ENCODE results near the gene ECI2.

ECI2 gene

DNA sequence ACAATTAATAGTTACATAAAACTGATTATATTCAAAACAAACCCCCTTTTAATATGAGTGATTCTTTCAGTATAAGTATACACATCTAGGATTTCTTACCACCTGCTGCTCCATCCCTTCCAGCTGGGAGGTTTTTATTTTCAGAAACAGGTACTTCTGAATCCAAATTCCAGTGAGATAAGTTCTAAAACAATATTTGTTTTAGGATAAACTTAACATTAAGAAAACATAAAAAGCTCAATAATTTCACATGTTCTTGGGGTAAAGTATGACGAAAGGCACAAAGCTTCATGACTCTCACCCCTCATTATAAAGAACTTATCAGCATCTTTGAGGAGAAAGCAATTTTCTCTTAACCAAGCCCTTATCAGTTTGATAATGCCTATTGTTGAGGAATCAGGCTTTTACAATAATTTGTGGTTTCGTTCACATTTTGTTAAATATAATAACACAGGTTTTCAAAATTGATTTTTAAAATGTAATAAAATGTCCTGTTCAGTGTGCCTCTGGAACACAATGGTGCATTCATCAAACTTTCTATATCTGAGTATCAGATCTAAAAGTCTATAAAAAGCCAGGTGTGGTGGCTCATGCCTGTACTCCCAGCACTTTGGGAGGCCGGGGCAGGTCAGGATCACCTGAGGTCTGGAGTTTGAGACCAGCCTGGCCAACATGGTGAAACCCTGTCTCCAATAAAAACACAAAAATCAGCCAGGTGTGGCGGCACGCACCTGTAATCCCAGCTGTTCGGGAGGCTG is 60.7 kb downstream of the ECI2 start:
- no peak for DNase-seq (ENCODE audit: low read depth)
- TF ChIP-seq, protein P1, sequence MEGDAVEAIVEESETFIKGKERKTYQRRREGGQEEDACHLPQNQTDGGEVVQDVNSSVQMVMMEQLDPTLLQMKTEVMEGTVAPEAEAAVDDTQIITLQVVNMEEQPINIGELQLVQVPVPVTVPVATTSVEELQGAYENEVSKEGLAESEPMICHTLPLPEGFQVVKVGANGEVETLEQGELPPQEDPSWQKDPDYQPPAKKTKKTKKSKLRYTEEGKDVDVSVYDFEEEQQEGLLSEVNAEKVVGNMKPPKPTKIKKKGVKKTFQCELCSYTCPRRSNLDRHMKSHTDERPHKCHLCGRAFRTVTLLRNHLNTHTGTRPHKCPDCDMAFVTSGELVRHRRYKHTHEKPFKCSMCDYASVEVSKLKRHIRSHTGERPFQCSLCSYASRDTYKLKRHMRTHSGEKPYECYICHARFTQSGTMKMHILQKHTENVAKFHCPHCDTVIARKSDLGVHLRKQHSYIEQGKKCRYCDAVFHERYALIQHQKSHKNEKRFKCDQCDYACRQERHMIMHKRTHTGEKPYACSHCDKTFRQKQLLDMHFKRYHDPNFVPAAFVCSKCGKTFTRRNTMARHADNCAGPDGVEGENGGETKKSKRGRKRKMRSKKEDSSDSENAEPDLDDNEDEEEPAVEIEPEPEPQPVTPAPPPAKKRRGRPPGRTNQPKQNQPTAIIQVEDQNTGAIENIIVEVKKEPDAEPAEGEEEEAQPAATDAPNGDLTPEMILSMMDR (IDR thresholded peaks at IDR 0.05; ENCODE audit: low read depth, low read length, missing control alignments) = no peak
- H3K4me3 ChIP-seq (ENCODE audit: low read depth, low read length) = no peak overlapping the region

DNA sequence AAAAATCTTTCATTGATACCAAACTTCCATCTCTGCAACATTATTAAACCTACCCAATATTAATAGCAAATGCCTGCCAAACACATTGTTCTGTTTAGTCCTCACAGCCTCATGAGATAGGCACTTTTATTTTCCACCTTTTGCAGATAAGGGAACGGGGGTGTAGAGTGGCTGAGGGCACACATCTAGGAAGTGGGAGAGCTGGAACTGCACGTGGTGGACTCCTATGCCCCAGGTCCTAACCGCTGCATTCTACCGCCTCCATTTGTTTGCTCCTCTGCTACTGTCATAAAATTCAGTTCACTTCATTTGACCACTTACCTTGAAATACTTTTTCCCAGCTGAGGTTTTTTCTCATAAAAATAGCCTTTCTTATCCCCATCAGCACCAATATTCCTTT is 64.0 kb downstream of the ECI2 start:
- no peak for DNase-seq (ENCODE audit: low read depth)
- TF ChIP-seq, protein P1 (IDR thresholded peaks at IDR 0.05; ENCODE audit: low read depth, low read length, missing control alignments) = no peak
- no peak overlapping the region for H3K4me3 ChIP-seq (ENCODE audit: low read depth, low read length)

DNA sequence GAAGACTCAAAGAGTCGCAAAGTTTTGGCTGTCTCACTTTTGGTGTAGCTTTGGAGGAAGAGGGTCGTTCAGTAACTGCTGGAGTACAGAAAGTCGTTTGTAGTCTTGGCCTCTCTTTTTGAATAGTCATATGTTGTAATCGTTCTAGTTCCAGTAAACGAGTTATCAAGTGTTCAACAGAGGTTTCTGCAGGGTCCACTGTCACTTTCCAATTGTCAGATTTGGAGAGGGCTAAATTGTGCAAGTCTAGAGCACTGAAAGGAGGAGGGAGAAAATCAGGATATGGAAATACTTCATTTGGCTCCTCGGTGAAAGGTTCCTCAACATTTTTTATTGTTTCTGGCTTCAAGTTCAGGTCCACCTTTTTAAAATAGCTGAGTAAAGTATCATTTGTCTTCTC is 66.2 kb downstream of the ECI2 start:
- TF ChIP-seq, protein P1 (IDR thresholded peaks at IDR 0.05; ENCODE audit: low read depth, low read length, missing control alignments) = no peak
- no peak overlapping the region for H3K4me3 ChIP-seq (ENCODE audit: low read depth, low read length)
- no peak for DNase-seq (ENCODE audit: low read depth)

DNA sequence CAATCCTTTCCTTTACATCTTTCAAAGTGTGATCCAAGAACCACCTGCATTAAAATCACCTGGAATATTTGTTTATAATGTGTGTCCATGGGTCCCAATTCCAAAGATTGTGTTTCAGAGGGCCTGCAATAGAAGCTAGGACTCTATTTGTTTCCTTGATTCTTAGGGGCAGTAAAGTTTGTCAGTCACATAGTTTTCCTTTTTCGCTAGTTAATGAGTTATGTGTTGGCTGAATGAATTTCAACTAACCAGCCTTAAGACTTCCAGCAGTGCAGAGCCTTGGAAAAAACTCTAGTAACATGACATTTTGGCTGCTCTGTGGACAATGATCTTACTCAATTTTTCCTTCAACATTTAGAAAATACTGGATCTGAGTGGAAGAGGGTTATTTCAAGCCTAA is 67.7 kb downstream of the ECI2 start:
- no peak overlapping the region for H3K4me3 ChIP-seq (ENCODE audit: low read depth, low read length)
- no peak for DNase-seq (ENCODE audit: low read depth)
- TF ChIP-seq, protein P1 (IDR thresholded peaks at IDR 0.05; ENCODE audit: low read depth, low read length, missing control alignments) = no peak

DNA sequence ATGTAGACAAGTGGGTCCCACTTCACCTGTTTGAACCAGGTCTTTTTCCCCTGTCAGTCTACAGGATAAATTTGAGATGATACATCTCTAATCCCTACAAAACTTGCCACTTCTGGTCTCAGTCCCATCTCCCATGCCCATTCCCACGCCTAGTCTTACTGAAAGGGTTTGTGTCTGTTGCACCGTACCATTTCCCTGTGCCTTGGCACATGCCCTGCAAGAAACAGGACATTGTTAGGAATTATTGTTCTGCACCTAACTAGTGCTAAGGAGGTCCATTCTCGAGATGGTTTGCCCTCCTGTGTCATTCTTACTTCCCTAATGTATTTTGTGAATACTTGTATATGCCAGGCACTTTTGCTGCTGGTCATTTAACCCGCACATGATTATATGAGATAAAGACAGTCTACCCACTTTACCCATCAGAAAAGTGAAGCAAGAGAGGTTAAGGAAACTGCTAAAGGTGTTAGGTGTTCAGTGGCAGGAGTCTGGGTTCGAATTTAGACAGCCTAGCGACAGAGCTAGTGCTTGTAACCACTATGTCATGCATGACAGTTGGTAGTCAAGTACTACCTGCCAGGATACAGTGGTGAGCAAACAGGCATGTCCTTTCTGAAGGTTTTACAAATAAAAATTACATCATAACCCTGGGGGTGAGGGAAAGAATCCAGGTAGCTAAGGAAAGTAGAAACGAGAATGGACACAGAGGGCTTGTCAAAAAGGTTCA is 69.2 kb downstream of the ECI2 start:
- TF ChIP-seq, protein P1 (IDR thresholded peaks at IDR 0.05; ENCODE audit: low read depth, low read length, missing control alignments) = no peak
- no peak for DNase-seq (ENCODE audit: low read depth)

More for the DNA sequence above, 69.2 kb downstream of the ECI2 start:
- no peak overlapping the region for H3K4me3 ChIP-seq (ENCODE audit: low read depth, low read length)
